HL-60/S4 treated with phorbol 12-myristate 13-acetate at 8.2 ng/mL for 4 days and 3 days (cell line): Measurements from ENCODE around the gene AKNA.

Experiments
- in situ Hi-C: fragments of 300-500 bp; cut with MboI; formaldehyde crosslinking; loops from 2 replicates; pipeline ENCODE4 v1.15.0; 2022; ENCODE audit warnings: low sequenced_read_pairs

AKNA gene

DNA sequence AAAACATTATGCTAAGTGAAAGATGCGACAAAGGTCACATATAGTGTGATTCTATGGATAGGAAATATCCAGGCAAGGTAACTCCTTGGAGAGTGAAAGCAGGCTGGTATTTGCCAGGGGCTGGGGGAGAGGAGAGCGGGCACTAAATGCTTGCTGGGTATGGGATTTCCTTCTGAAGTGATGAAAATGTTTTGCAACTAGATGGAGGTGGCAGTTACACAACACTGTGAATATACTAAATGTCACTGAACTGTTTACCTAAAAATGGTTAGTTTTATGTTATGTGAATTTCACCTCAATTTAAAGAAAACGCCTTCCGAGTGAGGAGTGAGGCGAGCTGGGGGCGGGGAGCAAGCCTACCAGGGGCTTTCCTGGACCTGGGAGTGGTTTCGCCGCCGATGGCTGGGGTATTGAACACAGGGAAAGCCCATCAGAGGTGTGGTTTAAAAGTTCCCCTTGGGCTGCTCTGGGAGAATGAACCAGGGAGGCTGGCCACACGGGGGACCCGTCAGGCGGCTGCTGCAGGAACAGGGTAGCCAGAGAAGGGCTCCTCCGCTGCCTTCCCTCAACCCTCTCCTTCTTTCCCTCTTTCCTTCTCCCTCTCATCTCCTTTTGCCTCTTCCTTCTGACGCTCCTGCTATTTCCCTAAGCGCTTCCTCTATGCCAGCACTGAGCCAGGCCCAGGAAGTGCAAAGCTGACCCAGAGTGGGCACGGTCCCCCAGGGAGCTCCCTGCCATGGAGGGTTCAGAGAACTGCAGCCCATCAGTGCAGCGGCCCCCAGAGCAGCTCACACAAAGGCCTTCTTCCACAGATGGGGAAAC is 4.9 kb downstream of the AKNA start:
- in situ Hi-C loops, result no loop called here

GRCh38 chr9:114378883-114379282 is 8.9 kb downstream of the AKNA start:
- in situ Hi-C loops, result no loop called here

DNA sequence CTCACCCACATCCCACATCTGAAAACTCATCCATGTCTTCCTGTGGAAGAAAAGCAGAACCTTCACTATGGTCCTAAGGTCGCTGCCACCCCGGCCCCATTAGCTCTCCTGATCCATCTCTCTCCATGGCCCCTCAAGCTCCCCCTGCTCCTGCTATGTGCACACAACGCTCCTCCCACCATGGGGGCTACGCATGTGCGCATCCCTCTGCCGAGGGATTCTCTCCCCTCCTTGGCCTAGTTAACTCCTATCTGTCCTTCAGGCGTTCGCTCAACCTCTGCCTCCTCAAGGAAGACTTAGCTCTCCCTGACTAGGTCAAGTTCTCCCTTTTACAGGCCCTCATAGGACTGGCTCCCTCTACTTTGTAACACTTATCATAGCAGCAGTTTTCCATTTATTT is 9.8 kb downstream of the AKNA start:
- in situ Hi-C loops, result no loop called here

GRCh38 chr9:114376586-114377445 is 11.0 kb downstream of the AKNA start:
- in situ Hi-C loops, result no loop called here

DNA sequence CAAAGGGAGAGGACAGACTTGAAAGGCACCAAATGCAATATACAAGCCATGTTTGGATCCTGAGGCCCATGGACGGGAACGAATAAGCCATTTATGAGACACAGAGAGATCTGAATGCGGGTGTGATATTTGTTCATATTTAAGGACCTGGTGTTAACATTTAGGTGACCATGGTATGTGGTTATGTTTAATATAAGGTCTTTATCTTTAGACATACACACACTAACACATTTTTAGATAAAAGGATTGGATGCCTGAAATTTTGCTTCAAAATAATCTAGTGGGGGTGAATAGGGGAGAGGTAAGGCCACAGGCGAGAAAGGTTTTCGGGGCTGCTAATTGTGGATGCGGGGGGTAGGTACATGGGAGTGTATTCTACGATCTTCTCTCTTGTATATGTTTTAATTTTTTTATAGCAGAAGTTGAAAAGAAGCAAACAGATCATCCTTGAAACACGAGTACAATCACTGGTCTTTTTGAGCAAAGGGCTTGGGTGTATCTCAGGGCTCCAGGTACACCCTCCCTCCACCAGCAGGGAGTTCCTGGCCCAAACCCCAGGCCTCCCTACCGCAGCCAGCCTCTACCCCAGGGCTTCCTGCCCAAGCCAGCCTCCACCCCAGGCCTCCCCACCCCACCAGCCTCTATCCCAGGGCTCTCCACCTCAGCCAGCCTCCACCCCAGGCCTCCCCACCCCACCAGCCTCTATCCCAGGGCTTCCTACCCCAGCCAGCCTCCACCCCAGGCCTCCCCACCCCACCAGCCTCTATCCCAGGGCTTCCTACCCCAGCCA is 12.2 kb downstream of the AKNA start:
- in situ Hi-C loops, result no loop called here

GRCh38 chr9:114374936-114375335 is 12.8 kb downstream of the AKNA start:
- in situ Hi-C loops, result no loop called here

DNA sequence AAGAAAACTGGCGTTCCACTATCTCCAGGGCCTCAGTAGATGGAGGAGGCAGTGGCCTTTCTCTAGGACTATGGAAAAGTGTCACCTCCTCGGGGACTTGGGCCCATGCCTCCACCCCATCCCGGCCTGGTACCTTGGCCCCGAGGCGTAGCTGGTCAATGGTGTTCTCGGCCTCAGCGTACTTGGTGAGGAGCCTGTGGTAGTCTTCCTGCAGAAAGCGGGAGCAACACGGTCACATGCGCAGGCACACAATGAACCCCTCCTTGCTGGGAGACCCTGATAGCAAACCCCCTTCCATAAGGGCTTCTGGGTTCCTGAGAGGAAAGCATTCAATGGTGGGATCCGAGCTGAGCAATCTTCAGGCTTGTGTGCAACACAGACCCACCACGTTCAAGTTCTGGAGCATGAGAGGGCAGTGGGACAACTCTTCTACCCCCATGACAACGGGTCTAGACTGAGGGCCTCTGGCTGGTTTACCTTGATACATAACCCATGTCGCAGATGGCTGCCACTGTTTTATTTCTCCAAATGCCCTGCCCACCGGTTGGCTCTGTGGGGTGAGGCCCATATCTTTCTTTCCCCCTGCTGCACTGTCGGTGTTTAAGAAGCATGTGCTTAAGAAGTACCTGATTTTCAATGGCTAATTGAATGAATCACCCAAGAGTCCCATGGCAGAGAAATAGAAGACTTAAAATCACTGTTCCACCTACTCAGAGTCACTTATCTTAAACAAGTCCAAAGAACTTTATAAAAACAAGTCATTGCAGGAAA is 13.6 kb downstream of the AKNA start:
- in situ Hi-C loops, result no loop called here

- in situ Hi-C loops, result no loop called here
Observed at GRCh38 chr9:114372921-114373448, 14.8 kb downstream of the AKNA start.

- in situ Hi-C loops, result no loop called here
Observed at GRCh38 chr9:114371973-114372917, 15.5 kb downstream of the AKNA start.

DNA sequence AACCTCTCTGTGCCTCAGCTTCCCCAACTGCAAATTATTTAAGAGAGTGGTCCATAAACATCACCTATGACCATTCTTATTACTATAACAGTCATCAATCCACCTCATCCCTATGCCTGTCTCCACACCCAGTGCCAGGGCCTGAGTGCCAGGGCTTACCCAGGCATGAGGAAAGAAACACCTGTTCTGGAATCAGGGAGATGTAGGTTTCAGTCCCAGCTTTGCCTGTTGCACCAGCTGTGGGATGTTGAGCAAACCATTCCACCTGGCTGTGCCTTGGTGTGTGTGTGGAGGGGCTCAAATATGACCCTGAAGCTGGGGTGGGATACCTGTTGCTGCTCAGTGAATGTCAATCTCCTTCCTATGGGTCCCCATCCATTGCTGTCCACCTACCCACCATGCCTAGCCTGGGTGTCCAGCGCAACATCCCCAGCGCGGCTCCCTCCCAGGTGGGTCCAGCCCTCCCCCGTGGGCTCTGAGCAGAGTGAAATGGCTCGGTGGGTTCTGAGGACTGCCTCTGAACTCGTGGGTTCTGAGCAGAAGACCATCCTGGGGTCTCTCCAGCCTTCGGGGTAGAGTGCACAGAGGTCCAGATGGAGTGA is 16.3 kb downstream of the AKNA start:
- in situ Hi-C loops, result no loop called here

- in situ Hi-C loops, result no loop called here
Observed at GRCh38 chr9:114370968-114371320, 16.8 kb downstream of the AKNA start.

GRCh38 chr9:114370251-114370967 is 17.4 kb downstream of the AKNA start:
- in situ Hi-C loops, result no loop called here

GRCh38 chr9:114369216-114370130 is 18.3 kb downstream of the AKNA start:
- in situ Hi-C loops, result no loop called here

GRCh38 chr9:114367772-114368569 is 19.8 kb downstream of the AKNA start:
- in situ Hi-C loops, result no loop called here

DNA sequence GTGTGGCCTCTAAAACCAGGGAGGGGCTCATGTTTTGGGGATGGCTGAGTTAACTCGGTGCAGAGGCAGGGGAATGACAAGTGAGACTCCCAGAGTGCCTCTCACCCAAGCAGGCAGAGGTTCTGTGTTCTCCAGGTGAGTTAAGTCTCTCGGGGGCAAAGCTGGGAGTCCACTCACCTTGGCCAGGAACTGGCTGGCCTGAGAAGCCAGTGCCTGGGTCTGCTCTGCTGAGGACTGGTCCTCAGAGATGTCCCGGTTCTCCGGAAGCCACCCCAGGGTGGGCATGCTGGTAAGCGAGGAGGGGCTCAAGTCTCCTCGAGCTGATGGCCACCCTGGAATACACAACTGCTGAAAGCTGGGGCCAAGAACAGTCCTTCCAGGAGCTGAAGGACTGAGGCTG is 20.4 kb downstream of the AKNA start:
- in situ Hi-C loops, result no loop called here
